HG02759 (cell line): ENCODE results near the gene MED6.

ENCODE experiments used
- ATAC-seq: cut with Tn5 transposase; IDR thresholded peaks from one replicate; pipeline ENCODE4 v1.9.1; 2021; ENCODE audit warnings: mild to moderate bottlenecking, moderate library complexity; ENCODE audit not compliant: unreplicated experiment

Gene MED6

GRCh38 chr14:70600382-70601157 lies at the start of gene MED6:
MED6 (minus strand) TSS chr14:70600655; CDS start chr14:70600637, 18 bp downstream.
- ATAC-seq: peak; percentile 91

GRCh38 chr14:70649803-70650202 lies 49.3 kb upstream of the MED6 start:
- ATAC-seq: no peak

GRCh38 chr14:70648346-70648745 lies 47.9 kb upstream of the MED6 start:
- no peak for ATAC-seq

GRCh38 chr14:70646705-70647104 lies 46.2 kb upstream of the MED6 start:
- no peak for ATAC-seq

- ATAC-seq: no peak
Observed at GRCh38 chr14:70645892-70646291, 45.4 kb upstream of the MED6 start.

GRCh38 chr14:70643967-70644366 lies 43.5 kb upstream of the MED6 start:
- ATAC-seq: no peak

GRCh38 chr14:70642303-70643235 lies 42.1 kb upstream of the MED6 start:
- peak; percentile 39 for ATAC-seq

- ATAC-seq: peak; percentile 16
Observed at GRCh38 chr14:70641548-70642302, 41.3 kb upstream of the MED6 start, which contains the start of gene TTC9. TTC9 (plus strand) TSS chr14:70641916; CDS start chr14:70642130, 214 bp downstream.

GRCh38 chr14:70640938-70641547 lies 40.6 kb upstream of the MED6 start:
- peak; percentile 67 for ATAC-seq

- no peak for ATAC-seq
Observed at GRCh38 chr14:70638416-70638815, 38.0 kb upstream of the MED6 start.

GRCh38 chr14:70635971-70636595 lies 35.6 kb upstream of the MED6 start:
- no peak for ATAC-seq

- no peak for ATAC-seq
Observed at GRCh38 chr14:70631948-70632347, 31.5 kb upstream of the MED6 start.

- ATAC-seq: no peak
Observed at GRCh38 chr14:70624972-70625371, 24.5 kb upstream of the MED6 start.

- no peak for ATAC-seq
Observed at GRCh38 chr14:70622111-70622712, 21.8 kb upstream of the MED6 start.

- ATAC-seq: no peak
Observed at GRCh38 chr14:70619708-70620107, 19.3 kb upstream of the MED6 start.

GRCh38 chr14:70618314-70618713 lies 17.9 kb upstream of the MED6 start:
- ATAC-seq: no peak

GRCh38 chr14:70616646-70617045 lies 16.2 kb upstream of the MED6 start:
- ATAC-seq: no peak

GRCh38 chr14:70611216-70611615 lies 10.8 kb upstream of the MED6 start:
- ATAC-seq: no peak

GRCh38 chr14:70602254-70602653 lies 1.8 kb upstream of the MED6 start:
- no peak for ATAC-seq

- ATAC-seq: no peak
Observed at GRCh38 chr14:70601162-70601561, 707 bp upstream of the MED6 start.
